Uterus (tissue), 2 donors: ENCODE results near the gene ITPR3.

Source experiments
- POLR2A ChIP-seq, 2 donors: fragments of 450-650 bp; IDR thresholded peaks; one replicate each; pipeline ENCODE4 v1.6.1; 2016; ENCODE audit warnings: antibody characterized with exemption in 2 of 2, mild to moderate bottlenecking in 1 of 2, moderate library complexity in 1 of 2
- TF ChIP-seq, protein P1 (sequence below), 4 experiments: fragments of 200-600 bp in 2 of 4; fragments of 450-650 bp in 2 of 4; sonication (generic) in 2 of 4; IDR thresholded peaks; one replicate each; pipeline ENCODE4 v1.5.1; 2016 to 2019; ENCODE audit warnings: antibody characterized with exemption in 4 of 4, mild to moderate bottlenecking in 2 of 4, moderate library complexity in 1 of 4

DNA sequence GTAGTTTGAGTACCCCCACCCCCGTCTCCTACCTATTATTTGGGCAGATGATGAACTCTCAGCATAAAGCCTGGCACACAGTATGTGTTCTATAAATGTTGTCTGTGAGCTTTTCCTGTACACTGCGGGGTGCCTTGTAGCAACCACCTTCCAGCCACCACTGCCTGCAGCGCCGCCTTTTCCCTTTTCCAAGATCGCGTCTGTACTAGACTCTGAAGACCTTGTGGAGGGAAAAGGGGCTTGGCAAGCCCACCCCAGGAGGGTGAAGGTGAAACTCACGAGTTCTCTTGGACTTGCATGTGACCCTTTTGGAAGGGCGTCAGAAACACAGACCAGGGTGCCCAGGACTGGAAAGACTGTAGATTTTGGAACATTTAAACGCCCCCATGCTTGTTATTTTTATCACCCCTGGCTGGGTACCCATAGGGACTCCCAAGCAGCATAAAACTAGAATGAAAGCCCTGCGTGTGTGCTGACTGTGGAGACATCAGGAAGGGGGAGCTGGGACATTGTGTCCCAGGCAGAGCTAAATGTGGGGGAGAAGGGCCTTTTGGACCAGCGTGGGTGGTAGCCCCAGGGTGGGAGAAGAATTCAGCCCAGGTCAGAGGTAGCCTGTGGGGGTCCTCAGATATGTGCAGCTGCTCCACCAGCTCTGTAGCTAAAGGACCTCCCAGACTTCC lies 49.3 kb upstream of the ITPR3 start:
- TF ChIP-seq, protein P1, sequence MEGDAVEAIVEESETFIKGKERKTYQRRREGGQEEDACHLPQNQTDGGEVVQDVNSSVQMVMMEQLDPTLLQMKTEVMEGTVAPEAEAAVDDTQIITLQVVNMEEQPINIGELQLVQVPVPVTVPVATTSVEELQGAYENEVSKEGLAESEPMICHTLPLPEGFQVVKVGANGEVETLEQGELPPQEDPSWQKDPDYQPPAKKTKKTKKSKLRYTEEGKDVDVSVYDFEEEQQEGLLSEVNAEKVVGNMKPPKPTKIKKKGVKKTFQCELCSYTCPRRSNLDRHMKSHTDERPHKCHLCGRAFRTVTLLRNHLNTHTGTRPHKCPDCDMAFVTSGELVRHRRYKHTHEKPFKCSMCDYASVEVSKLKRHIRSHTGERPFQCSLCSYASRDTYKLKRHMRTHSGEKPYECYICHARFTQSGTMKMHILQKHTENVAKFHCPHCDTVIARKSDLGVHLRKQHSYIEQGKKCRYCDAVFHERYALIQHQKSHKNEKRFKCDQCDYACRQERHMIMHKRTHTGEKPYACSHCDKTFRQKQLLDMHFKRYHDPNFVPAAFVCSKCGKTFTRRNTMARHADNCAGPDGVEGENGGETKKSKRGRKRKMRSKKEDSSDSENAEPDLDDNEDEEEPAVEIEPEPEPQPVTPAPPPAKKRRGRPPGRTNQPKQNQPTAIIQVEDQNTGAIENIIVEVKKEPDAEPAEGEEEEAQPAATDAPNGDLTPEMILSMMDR (IDR thresholded peaks at IDR 0.05) = no peak
- TF ChIP-seq POLR2A (IDR thresholded peaks at IDR 0.05) = no peak
